Loucy (cell line): ENCODE results near the gene FAM131A.

Experiments used
- H2AFZ ChIP-seq: fragments of 200-600 bp; sonication (generic); 2 replicates; pipeline ENCODE4 v1.6.0; 2016; ENCODE audit warnings: antibody characterized with exemption, mild to moderate bottlenecking, low read length, moderate library complexity
- H3F3A ChIP-seq: fragments of 200-600 bp; 2 replicates; pipeline ENCODE4 v1.6.0; 2016; ENCODE audit warnings: antibody characterized with exemption, low read depth, mild to moderate bottlenecking
- H3K27me3 ChIP-seq: fragments of 200-600 bp; sonication (generic); 2 replicates; pipeline ENCODE4 v1.6.1; 2014; ENCODE audit warnings: low read length, mild to moderate bottlenecking; ENCODE audit not compliant: insufficient read depth, poor library complexity, severe bottlenecking
- H3K36me3 ChIP-seq: fragments of 200-600 bp; sonication (generic); 2 replicates; pipeline ENCODE4 v1.6.1; 2016; ENCODE audit warnings: low read length; ENCODE audit not compliant: insufficient read depth
- H3K4me1 ChIP-seq: fragments of 200-600 bp; sonication (generic); 2 replicates; pipeline ENCODE4 v1.5.1; 2014; ENCODE audit warnings: low read length, mild to moderate bottlenecking; ENCODE audit not compliant: insufficient read depth, poor library complexity, severe bottlenecking
- H3K4me2 ChIP-seq: fragments of 200-600 bp; sonication (generic); 2 replicates; pipeline ENCODE4 v1.6.0; 2014; ENCODE audit warnings: antibody characterized with exemption, low read length, low read depth, mild to moderate bottlenecking; ENCODE audit not compliant: poor library complexity, severe bottlenecking
- H3K4me3 ChIP-seq: fragments of 200-600 bp; sonication (generic); 2 replicates; pipeline ENCODE4 v1.5.1; 2014; ENCODE audit warnings: low read length, mild to moderate bottlenecking, mixed read lengths; ENCODE audit not compliant: poor library complexity, severe bottlenecking
- H3K79me2 ChIP-seq: fragments of 200-600 bp; sonication (generic); 2 replicates; pipeline ENCODE4 v1.6.1; 2014; ENCODE audit warnings: low read length; ENCODE audit not compliant: insufficient read depth
- H3K9ac ChIP-seq: fragments of 200-600 bp; sonication (generic); 2 replicates; pipeline ENCODE4 v1.6.0; 2014; ENCODE audit warnings: mild to moderate bottlenecking, low read depth, low read length, moderate library complexity; ENCODE audit not compliant: poor library complexity, severe bottlenecking
- H3K9me2 ChIP-seq: fragments of 200-600 bp; sonication (generic); replicated peaks from 2 replicates; pipeline ENCODE4 v1.6.1; 2016; ENCODE audit warnings: low read depth, low read length, mixed read lengths
- H3K9me3 ChIP-seq: fragments of 200-600 bp; sonication (generic); 2 replicates; pipeline ENCODE4 v1.6.1; 2014; ENCODE audit warnings: mild to moderate bottlenecking, antibody characterized with exemption, low read length, low read depth; ENCODE audit not compliant: insufficient read depth
- H4K20me1 ChIP-seq: fragments of 200-600 bp; sonication (generic); 2 replicates; pipeline ENCODE4 v1.6.0; 2014; ENCODE audit warnings: antibody characterized with exemption, low read length, mild to moderate bottlenecking; ENCODE audit not compliant: insufficient read depth, poor library complexity, severe bottlenecking
- CTCF ChIP-seq: fragments of 200-600 bp; sonication (generic); conservative IDR thresholded peaks from 2 replicates; pipeline ENCODE4 v1.5.1; 2014; ENCODE audit warnings: mild to moderate bottlenecking, antibody characterized with exemption, low read length
- EZH2phosphoT487 ChIP-seq: fragments of 200-600 bp; IDR thresholded peaks from 2 replicates; pipeline ENCODE4 v1.6.1; 2018; ENCODE audit warnings: antibody characterized with exemption, mild to moderate bottlenecking, moderate library complexity, borderline replicate concordance

FAM131A gene

GRCh38 chr3:184327171-184327570, 10.2 kb upstream of the FAM131A start:
- TF ChIP-seq CTCF (no peak), EZH2phosphoT487 (no peak)
- Histone ChIP-seq H4K20me1 (peaks cover 26% of the 10 kb centered on the region), H2AFZ (no peak overlapping the region), H3K4me2 (no peak overlapping the region), H3K36me3 (peaks cover 95% of the 10 kb centered on the region), H3K9ac (no peak overlapping the region), H3K79me2 (0 out of 2 replicates have a peak, but pooled peaks cover 8% of the 10 kb centered on the region), H3K4me1 (no peaks in the 10 kb centered on the region), H3F3A (no peaks in the 10 kb centered on the region), H3K9me2 (no peaks in the 10 kb centered on the region), H3K4me3 (no peak overlapping the region), H3K27me3 (no peaks in the 10 kb centered on the region), H3K9me3 (no peaks in the 10 kb centered on the region)

- TF ChIP-seq EZH2phosphoT487, result no peak
- TF ChIP-seq CTCF, result no peak
- Histone ChIP-seq H3K79me2 (0 out of 2 replicates have a peak, but pooled peaks cover 8% of the 10 kb centered on the region), H3K4me3 (no peak overlapping the region), H3K27me3 (no peaks in the 10 kb centered on the region), H3K4me2 (no peak overlapping the region), H3K4me1 (no peaks in the 10 kb centered on the region), H4K20me1 (peaks cover 25% of the 10 kb centered on the region), H3F3A (no peaks in the 10 kb centered on the region), H3K9me2 (no peaks in the 10 kb centered on the region), H3K9ac (no peak overlapping the region), H3K9me3 (no peaks in the 10 kb centered on the region), H3K36me3 (peaks cover 95% of the 10 kb centered on the region), H2AFZ (no peak overlapping the region)
Observed at GRCh38 chr3:184328516-184328915, 8.9 kb upstream of the FAM131A start.

- Histone ChIP-seq H3K4me1 (no peaks in the 10 kb centered on the region), H4K20me1 (peaks cover 21% of the 10 kb centered on the region), H3F3A (no peaks in the 10 kb centered on the region), H2AFZ (no peak overlapping the region), H3K4me3 (no peak overlapping the region), H3K79me2 (no peaks in the 10 kb centered on the region), H3K36me3 (peaks cover 76% of the 10 kb centered on the region; the same call in 1 of the 2 replicates), H3K9me2 (no peaks in the 10 kb centered on the region), H3K27me3 (no peaks in the 10 kb centered on the region), H3K9me3 (no peaks in the 10 kb centered on the region), H3K9ac (no peak overlapping the region), H3K4me2 (no peak overlapping the region)
- TF ChIP-seq CTCF (no peak), EZH2phosphoT487 (no peak)
Observed at GRCh38 chr3:184332370-184333090, 4.9 kb upstream of the FAM131A start.
